ENCODE measurements around the gene FLYWCH1.
A peak's percentile ranks its signal among the peaks of the same experiment; 100 is the strongest.

DNA sequence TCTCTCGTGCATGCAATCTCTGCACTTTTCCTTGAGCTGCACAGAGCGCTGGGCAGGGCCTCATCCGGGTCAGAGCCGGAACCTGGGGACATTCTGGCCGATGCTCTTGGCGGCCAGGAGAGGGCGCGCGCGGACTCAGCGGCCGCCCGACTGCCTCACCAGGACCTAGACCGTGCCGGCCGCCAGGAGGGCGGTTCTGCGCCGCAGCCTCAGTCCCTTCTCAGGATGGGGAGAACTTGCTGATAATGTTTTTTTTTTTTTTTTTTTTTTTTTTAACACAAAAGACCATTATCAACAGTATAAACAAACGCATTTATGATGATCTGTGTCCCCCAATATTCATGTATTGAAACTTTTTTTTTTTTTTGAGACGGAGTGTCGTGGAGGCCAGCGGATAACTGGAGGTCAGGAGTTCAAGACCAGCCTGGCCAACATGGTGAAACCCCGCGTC, 36.8 kb upstream of the FLYWCH1 start:
- TF ChIP-seq, protein P1, sequence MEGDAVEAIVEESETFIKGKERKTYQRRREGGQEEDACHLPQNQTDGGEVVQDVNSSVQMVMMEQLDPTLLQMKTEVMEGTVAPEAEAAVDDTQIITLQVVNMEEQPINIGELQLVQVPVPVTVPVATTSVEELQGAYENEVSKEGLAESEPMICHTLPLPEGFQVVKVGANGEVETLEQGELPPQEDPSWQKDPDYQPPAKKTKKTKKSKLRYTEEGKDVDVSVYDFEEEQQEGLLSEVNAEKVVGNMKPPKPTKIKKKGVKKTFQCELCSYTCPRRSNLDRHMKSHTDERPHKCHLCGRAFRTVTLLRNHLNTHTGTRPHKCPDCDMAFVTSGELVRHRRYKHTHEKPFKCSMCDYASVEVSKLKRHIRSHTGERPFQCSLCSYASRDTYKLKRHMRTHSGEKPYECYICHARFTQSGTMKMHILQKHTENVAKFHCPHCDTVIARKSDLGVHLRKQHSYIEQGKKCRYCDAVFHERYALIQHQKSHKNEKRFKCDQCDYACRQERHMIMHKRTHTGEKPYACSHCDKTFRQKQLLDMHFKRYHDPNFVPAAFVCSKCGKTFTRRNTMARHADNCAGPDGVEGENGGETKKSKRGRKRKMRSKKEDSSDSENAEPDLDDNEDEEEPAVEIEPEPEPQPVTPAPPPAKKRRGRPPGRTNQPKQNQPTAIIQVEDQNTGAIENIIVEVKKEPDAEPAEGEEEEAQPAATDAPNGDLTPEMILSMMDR (IDR thresholded peaks at IDR 0.05), result peak; percentile 86 to 98 (median 97)
- TF ChIP-seq POLR2A (IDR thresholded peaks at IDR 0.05), result no peak
